Stimulated activated CD4-positive, alpha-beta T cell treated with anti-CD3 and anti-CD28 coated beads, Interleukin-4, amount 100 ng/mL, for 4 hours (primary cell): ENCODE measurements around the gene NLN.

Source experiments
- DNase-seq, 2 experiments: peaks; one replicate each; pipeline ENCODE4 v3.0.0-alpha.2; 2020

NLN gene

GRCh38 chr5:65811885-65812284 lies 89.9 kb downstream of the NLN start:
- no peak for DNase-seq

- DNase-seq, result no peak
These were observed 90.6 kb downstream of the NLN start for GRCh38 chr5:65812648-65813047.

DNA sequence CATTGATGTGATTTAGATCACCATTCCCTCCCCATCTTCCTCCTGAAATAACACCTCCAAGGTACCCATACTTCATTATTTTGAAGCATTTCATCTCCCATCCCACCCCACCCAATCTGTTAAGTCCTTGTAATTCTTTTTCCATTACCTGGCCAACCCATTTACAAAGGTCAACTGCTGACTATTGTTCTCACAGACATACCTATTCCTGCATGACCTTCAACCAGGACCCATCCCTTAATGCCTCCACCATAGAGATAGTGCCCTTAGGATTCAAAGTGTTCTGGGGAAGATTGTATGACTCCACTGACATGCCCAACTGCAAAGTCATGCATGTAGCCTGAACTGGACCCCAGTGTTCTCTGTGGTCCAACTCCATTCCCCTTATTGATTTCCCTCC lies 91.2 kb downstream of the NLN start:
- DNase-seq, result no peak

- no peak for DNase-seq
These were observed 93.2 kb downstream of the NLN start for GRCh38 chr5:65815161-65815560.

- no peak for DNase-seq
These were observed 94.7 kb downstream of the NLN start for GRCh38 chr5:65816729-65817128.

DNA sequence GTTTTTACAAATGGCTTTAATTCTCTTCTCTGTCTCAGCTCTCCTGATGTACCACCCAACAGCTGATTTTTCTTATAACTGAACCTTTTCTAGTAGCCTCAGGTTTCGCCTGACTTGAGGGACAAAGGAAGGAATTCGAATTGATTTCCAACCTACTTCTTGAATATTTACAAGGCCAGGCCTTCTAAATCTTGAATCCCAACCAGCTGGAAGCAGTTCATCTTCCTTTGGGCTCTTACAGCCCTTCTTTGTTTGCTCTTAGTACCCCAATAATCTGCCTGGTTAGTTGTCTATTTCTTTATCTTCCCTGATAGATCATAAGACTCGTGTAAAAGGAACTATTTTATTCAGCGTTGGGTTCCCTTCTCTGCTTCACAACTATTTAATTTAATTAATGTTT lies 95.9 kb downstream of the NLN start:
- DNase-seq, result no peak

GRCh38 chr5:65818592-65818991 lies 96.6 kb downstream of the NLN start:
- no peak for DNase-seq

DNA sequence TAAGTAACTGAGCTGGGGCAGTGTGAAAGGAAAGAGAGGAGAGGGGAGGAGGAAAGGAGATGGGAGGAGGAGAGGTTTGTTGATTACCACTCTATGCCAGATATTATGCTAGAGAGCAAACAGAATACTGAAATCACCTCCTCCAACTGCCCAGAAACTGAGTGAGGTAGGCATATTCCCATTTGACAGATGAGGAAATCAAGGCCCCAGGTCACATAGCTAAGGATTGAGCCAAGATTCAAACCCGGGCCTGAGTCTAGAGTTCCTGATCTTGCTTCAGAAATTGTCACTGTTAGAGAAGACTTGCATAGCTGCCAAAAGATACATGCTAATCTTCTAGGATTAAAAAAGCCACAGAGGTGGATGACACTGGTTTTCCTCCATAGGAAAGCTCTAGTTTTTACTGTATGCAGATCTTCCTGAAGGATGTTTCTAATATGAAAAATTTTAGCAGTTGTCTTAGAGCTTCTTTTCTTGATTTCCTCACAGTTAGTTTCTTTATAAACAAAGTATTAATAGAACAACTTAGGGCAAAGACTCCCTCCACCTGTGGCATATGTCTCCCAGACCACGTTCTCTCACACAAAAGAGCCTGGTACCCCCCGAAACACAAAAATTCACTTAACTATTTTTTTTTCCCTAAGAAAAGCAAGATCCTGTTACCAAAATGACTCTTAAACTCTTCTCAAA lies 97.4 kb downstream of the NLN start:
- no peak for DNase-seq

DNA sequence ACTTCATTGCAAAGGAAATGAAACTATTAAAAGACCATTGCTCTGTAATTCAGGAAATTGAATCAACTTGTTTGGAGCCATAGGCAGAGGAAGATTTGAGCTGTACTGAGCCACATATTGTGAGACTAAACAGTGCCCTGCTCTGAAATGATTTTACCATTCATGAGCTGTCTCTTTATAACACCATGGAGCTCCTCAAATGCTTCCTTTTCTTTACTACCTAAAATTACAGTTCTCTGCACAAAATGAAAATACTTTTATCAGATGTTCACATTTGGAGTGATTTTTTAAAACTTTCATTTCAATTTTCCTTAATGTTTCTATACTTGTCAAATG lies 97.9 kb downstream of the NLN start:
- no peak for DNase-seq

- DNase-seq, result no peak
These were observed 98.4 kb downstream of the NLN start for GRCh38 chr5:65820373-65820772.

- no peak for DNase-seq
These were observed 100.0 kb downstream of the NLN start for GRCh38 chr5:65821966-65822365.

- no peak for DNase-seq
These were observed 100.7 kb downstream of the NLN start for GRCh38 chr5:65822710-65823109.

GRCh38 chr5:65823204-65823603 lies 101.2 kb downstream of the NLN start:
- no peak for DNase-seq

DNA sequence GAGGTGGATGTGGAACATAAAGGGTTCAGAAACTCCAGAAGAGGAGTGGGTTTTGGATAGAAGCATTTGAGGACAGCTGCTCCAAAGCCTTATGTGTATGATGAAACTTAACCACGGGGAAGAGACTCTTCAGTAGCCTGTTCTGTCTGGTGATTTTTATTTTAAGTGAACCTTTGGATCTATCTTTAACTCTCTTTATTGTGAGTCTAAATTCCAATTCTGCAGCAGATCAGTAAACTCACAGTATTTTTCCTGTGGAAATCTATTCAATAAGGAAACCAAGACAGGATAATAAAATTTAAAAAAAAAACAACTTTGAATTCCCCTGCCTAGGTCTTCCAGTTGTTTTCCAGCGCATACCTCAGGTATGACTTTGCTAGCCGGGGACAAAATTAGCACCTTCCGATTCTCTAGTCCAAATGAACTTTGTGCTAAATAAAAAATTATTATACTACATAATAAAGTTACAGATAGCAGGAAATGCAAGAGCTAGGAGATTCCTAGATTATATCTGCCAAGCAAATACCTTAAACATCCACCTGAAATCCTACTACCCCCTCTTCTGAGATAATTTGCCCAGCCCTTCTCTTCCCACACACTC lies 101.9 kb downstream of the NLN start:
- no peak for DNase-seq

- DNase-seq, result no peak
These were observed 103.7 kb downstream of the NLN start for GRCh38 chr5:65825408-65826328.

GRCh38 chr5:65828022-65828896 lies 106.3 kb downstream of the NLN start:
- DNase-seq, result no peak

GRCh38 chr5:65830856-65831255 lies 108.9 kb downstream of the NLN start:
- DNase-seq, result no peak

DNA sequence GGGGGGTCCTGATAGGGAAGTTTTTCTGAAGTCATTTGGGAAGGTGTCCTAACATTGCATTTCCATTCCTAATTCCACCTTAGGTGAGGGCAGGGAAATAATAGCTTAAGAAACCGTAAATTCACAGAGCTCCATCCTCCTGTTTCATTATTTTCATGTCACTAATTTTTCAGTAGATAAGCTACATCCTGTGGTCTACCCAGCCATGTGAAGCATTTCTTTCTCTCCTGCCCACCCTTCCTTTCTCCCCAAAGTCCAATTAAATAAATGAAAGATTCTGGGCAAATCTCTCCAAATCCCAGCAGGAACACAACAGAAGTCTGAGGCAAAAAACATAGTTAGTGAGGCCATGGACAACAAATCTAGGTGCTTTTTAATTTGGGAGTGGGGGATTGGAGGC lies 109.3 kb downstream of the NLN start:
- DNase-seq, result no peak

- no peak for DNase-seq
These were observed 110.1 kb downstream of the NLN start for GRCh38 chr5:65832152-65832551.

GRCh38 chr5:65832603-65833228 lies 110.7 kb downstream of the NLN start:
- DNase-seq, result no peak

GRCh38 chr5:65833780-65834179 lies 111.8 kb downstream of the NLN start:
- no peak for DNase-seq

DNA sequence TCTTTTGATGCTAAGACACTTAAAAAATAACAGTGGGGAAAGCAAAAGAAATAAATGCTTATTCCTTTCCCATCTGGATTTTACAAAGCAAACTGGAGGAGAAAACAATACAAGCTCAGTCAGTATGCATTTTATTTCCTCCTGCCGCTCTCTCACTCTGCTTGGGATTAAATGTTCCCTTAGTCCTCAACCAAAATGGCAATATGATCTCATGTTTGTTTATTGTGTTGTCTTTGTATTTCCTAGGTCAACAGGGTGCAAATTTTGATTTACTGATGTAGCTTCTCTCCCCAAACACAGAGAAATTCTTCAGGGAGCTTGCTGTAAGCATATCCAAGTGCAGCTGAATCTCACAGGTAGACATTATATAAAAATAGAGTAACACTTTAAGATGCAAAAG lies 112.3 kb downstream of the NLN start:
- DNase-seq, result no peak

DNA sequence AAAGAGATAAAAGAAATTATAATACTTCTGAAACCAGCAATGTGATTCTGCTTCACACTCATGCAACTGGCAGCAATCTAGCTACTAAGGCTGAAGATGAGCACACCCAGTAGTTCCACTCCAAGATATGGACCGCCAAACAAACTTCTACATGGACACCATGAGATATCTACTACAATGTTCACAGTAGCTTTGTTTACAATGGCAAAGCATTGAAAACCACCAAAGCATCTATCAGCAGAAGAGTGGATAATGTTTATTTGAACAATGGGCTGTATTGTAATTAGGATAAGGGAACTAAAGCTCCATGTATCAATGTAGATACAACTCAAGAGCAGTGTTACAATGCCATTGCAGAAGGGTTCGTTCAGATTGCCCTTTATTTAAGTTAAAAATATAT lies 113.2 kb downstream of the NLN start:
- DNase-seq, result no peak
